Spleen (tissue), 11 donors: Measurements from ENCODE around the gene GNG10. TPM values are rescaled to one million over a fixed set of nuclear protein-coding genes. Genes with fewer than 3 reads are reported as not detected.

Source experiments
- DNase-seq: peaks from one replicate; pipeline ENCODE4 v3.0.0-alpha.2; 2020
- H3K27ac ChIP-seq, 8 donors: fragments of 200-600 bp; sonication (generic) in 7 of 8; 1 replicate in 4 of 8; 2 replicates in 4 of 8; pipeline versions ENCODE4 v1.5.0 to v1.8.0; 2016 to 2021; ENCODE audit warnings: inconsistent platforms in 4 of 8, mild to moderate bottlenecking in 4 of 8, moderate library complexity in 1 of 8
- H3K27me3 ChIP-seq, 7 donors: fragments of 200-600 bp; sonication (generic) in 6 of 7; replicated peaks in 1 of 7; 1 replicate in 4 of 7; 2 replicates in 3 of 7; pipeline versions ENCODE4 v1.5.0 to v1.8.0; 2016 to 2021; ENCODE audit warnings: inconsistent platforms in 3 of 7, mild to moderate bottlenecking in 1 of 7
- H3K36me3 ChIP-seq, 6 donors: fragments of 200-600 bp; sonication (generic) in 5 of 6; 1 replicate in 4 of 6; 2 replicates in 2 of 6; pipeline versions ENCODE4 v1.5.0 to v1.8.0; 2016 to 2021; ENCODE audit warnings: inconsistent platforms in 2 of 6
- H3K4me1 ChIP-seq, 6 donors: fragments of 200-600 bp; sonication (generic) in 5 of 6; 1 replicate in 3 of 6; 2 replicates in 3 of 6; pipeline versions ENCODE4 v1.5.0 to v1.8.0; 2016 to 2021; ENCODE audit warnings: inconsistent platforms in 3 of 6
- H3K4me3 ChIP-seq, 8 donors: fragments of 200-600 bp; sonication (generic) in 7 of 8; 1 replicate in 4 of 8; 2 replicates in 4 of 8; pipeline versions ENCODE4 v1.5.0 to v1.8.0; 2016 to 2021; ENCODE audit warnings: inconsistent platforms in 4 of 8, mild to moderate bottlenecking in 4 of 8, moderate library complexity in 2 of 8
- H3K9me3 ChIP-seq, 8 donors: fragments of 200-600 bp; sonication (generic) in 7 of 8; 1 replicate in 4 of 8; 2 replicates in 4 of 8; pipeline versions ENCODE4 v1.5.0 to v1.8.0; 2016 to 2021; ENCODE audit warnings: inconsistent platforms in 4 of 8
- POLR2A ChIP-seq, 3 donors: fragments of 450-650 bp; IDR thresholded peaks; one replicate each; pipeline ENCODE4 v1.5.1; 2017; ENCODE audit warnings: antibody characterized with exemption in 3 of 3, mild to moderate bottlenecking in 1 of 3
- POLR2AphosphoS5 ChIP-seq, 3 donors: sonication (generic); formaldehyde crosslinking; IDR thresholded peaks; one replicate each; pipeline ENCODE4 v1.5.1; 2017; ENCODE audit warnings: antibody characterized with exemption in 3 of 3
- WGBS, 5 donors: extraction: QIAGEN DNeasy Blood & Tissue Kit in 3 of 5; methylation state at CpG; one replicate each; pipeline versions ENCODE4 v1.1.5 to v1.1.7; 2013 to 2018; 5-methylcytosine and 5-hydroxymethylcytosine counted together
- intact Hi-C: fragments of 100-400 bp; cut with DNase I; formaldehyde crosslinking; loops from one replicate; pipeline ENCODE4 v1.15.0; 2023; ENCODE audit warnings: low total_unique reads
- polyA plus RNA-seq, 3 donors: library from polyadenylated mRNA; stranded (reverse); fragments of 200-250 nt; gene quantifications; one replicate each; pipeline ENCODE4 v1.2.1, GENCODE V29; 2013
- total RNA-seq, 7 donors: library from RNA; depleted of rRNA in 3 of 7; stranded (reverse); fragments of >200 nt in 3 of 7; fragmentation: NEBNext Ultra II Directional in 4 of 7; extraction: Animal tissue kit (Norgen Biotek cat#: 25700) in 4 of 7; gene quantifications; one replicate each; pipeline versions ENCODE4 v1.1.0 to v1.2.1, GENCODE V29; 2016 to 2021
- TF ChIP-seq, protein P1 (sequence below), 11 experiments: fragments of 200-600 bp in 7 of 11; fragments of 450-650 bp in 4 of 11; sonication (generic) in 4 of 11; IDR thresholded peaks in 8 of 11; conservative IDR thresholded peaks in 3 of 11; 1 replicate in 7 of 11; 2 replicates in 4 of 11; pipeline versions ENCODE4 v1.4.0 to v1.8.0; 2016 to 2021; ENCODE audit warnings: antibody characterized with exemption in 11 of 11, inconsistent platforms in 4 of 11, mild to moderate bottlenecking in 1 of 11
- donor health status: healthy with polysubstance abuse.
- donor health status: DM: no; HTN: no; CAD: no; lungs with moderate emphysema.
- donor health status: DM: no; HTN: no; CAD: no.
- donor health status: Bipolar disorder and iron deficiency.
- donor health status: healthy.
- donor health status: DM: no; HTN: no; CAD: no.
- donor health status: DM: yes; HTN: yes; CAD: no.

The GNG10 gene
- total and polyA plus RNA-seq, 10 donors: 34.0 to 141 (median 52.6) TPM

DNA sequence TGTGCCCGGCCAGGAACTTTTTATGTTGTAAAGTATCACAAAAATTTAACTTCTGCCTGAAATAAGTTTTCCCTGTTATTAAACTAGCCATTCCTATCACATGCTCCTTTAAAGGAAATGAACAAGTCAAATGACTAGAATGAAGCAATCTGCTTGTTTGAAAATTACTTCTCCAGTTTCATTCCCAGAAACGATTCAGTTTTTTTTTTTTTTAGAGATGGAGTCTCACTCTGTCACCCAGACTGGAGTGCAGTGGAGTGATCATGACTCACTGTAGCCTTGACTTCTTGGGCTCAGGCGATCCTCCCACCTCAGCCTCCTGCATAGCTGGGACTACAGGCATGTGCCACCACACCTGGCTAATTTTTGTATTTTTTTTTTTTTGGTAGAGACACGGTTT, 13.3 kb upstream of the GNG10 start:
- TF ChIP-seq, protein P1, sequence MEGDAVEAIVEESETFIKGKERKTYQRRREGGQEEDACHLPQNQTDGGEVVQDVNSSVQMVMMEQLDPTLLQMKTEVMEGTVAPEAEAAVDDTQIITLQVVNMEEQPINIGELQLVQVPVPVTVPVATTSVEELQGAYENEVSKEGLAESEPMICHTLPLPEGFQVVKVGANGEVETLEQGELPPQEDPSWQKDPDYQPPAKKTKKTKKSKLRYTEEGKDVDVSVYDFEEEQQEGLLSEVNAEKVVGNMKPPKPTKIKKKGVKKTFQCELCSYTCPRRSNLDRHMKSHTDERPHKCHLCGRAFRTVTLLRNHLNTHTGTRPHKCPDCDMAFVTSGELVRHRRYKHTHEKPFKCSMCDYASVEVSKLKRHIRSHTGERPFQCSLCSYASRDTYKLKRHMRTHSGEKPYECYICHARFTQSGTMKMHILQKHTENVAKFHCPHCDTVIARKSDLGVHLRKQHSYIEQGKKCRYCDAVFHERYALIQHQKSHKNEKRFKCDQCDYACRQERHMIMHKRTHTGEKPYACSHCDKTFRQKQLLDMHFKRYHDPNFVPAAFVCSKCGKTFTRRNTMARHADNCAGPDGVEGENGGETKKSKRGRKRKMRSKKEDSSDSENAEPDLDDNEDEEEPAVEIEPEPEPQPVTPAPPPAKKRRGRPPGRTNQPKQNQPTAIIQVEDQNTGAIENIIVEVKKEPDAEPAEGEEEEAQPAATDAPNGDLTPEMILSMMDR (IDR thresholded peaks at IDR 0.05 in 8 of 11, conservative IDR thresholded peaks at IDR 0.05 in 3 of 11): no peak
- H3K27ac ChIP-seq: no peak overlapping the region
- DNase-seq: no peak

DNA sequence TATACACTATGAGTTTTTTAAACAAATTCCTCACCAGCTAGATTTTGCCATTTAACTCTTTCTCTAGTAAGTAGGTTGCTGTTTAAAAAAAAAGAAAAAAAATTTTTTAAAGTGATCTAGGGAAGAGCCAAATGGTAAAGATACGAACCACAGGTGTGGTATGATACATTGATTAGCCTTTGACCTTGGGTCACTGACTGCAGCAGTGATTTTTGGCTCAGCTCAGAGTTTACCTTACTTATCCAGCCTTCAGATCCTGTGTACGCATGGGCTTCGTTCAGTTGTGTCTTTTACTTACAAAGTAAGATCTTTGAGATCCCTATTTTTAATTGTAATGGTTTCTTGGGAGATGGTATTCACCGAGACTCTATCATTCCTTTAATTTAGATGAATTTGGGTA, 12.4 kb upstream of the GNG10 start:
- Histone ChIP-seq H3K9me3 (no peaks in the 10 kb centered on the region), H3K36me3 (peaks cover 0 to 74% (median 19%) of the 10 kb centered on the region in 6 donors), H3K27ac (no peak overlapping the region), H3K4me3 (no peak overlapping the region), H3K27me3 (no peaks in the 10 kb centered on the region), H3K4me1 (no peaks in the 10 kb centered on the region)
- 95 to 99% (median 96%) methylated on average over 4 of the region's 4 CpGs for WGBS, 5 donors
- DNase-seq: no peak
- TF ChIP-seq POLR2A (IDR thresholded peaks at IDR 0.05): no peak
- no peak for TF ChIP-seq POLR2AphosphoS5 (IDR thresholded peaks at IDR 0.05)
- TF ChIP-seq, protein P1 (IDR thresholded peaks at IDR 0.05 in 8 of 11, conservative IDR thresholded peaks at IDR 0.05 in 3 of 11): no peak
- intact Hi-C loops: no loop called here

More for the DNA sequence above, 13.3 kb upstream of the GNG10 start:
- Histone ChIP-seq H3K36me3 (peaks cover 0 to 70% (median 16%) of the 10 kb centered on the region in 6 donors), H3K9me3 (no peaks in the 10 kb centered on the region), H3K4me3 (no peak overlapping the region), H3K4me1 (no peaks in the 10 kb centered on the region), H3K27me3 (no peaks in the 10 kb centered on the region)
- intact Hi-C loops: no loop called here
- 77 to 93% (median 87%) methylated on average over 4 of the region's 4 CpGs for WGBS, 5 donors

GRCh38 chr9:111657051-111657450, 4.4 kb upstream of the GNG10 start:
- Histone ChIP-seq H3K27me3 (no peaks in the 10 kb centered on the region), H3K4me1 (peaks cover 0 to 11% (median 7%) of the 10 kb centered on the region in 6 donors), H3K4me3 (no peak overlapping the region), H3K9me3 (no peaks in the 10 kb centered on the region), H3K36me3 (peaks cover 0 to 30% (median 12%) of the 10 kb centered on the region in 6 donors), H3K27ac (no peak overlapping the region)
- no peak for DNase-seq
- 67 to 91% (median 79%) methylated on average over 6 of the region's 6 CpGs for WGBS, 5 donors
- TF ChIP-seq POLR2AphosphoS5 (IDR thresholded peaks at IDR 0.05) (no peak), POLR2A (IDR thresholded peaks at IDR 0.05) (no peak)
- TF ChIP-seq, protein P1 (IDR thresholded peaks at IDR 0.05 in 8 of 11, conservative IDR thresholded peaks at IDR 0.05 in 3 of 11): no peak
- intact Hi-C loops: no loop called here

DNA sequence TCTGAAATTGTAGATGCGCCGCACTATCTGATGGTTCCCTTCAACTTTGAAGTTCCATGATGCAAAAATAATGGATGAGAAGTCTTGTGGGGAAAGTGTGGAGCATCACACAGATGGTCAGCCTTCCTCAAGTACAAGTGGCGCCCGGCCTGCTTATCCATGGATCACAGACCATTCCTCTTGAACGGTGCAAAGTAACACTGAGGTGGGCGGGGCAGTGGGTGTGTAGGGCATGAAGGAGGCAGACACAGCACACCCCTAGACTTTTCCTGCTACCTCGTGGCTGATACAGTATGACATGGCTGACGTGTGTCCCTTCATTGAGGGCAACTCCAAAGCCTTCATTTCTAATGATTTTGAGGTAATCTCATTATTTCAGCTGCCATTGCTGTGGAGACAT, 2.5 kb upstream of the GNG10 start:
- Histone ChIP-seq H3K9me3 (no peaks in the 10 kb centered on the region), H3K36me3 (peaks cover 0 to 15% (median 6%) of the 10 kb centered on the region in 6 donors), H3K4me3 (no peak overlapping the region), H3K4me1 (peaks cover 13 to 30% (median 23%) of the 10 kb centered on the region in 6 donors), H3K27ac (no peak overlapping the region), H3K27me3 (no peaks in the 10 kb centered on the region)
- WGBS, 5 donors: 75 to 85% (median 77%) methylated on average over 8 of the region's 8 CpGs
- TF ChIP-seq POLR2AphosphoS5 (IDR thresholded peaks at IDR 0.05) (no peak), POLR2A (IDR thresholded peaks at IDR 0.05) (no peak)
- TF ChIP-seq, protein P1 (IDR thresholded peaks at IDR 0.05 in 8 of 11, conservative IDR thresholded peaks at IDR 0.05 in 3 of 11): no peak
- intact Hi-C loops: no loop called here
- DNase-seq: no peak
